Measurements from ENCODE around the gene ATP5F1D. TPM values are rescaled to one million over a fixed set of nuclear protein-coding genes. Genes with fewer than 3 reads are reported as not detected.

ATP5F1D gene
- total RNA-seq, 6 donors from 2014 or later = 56.0 to 187 (median 113) TPM

DNA sequence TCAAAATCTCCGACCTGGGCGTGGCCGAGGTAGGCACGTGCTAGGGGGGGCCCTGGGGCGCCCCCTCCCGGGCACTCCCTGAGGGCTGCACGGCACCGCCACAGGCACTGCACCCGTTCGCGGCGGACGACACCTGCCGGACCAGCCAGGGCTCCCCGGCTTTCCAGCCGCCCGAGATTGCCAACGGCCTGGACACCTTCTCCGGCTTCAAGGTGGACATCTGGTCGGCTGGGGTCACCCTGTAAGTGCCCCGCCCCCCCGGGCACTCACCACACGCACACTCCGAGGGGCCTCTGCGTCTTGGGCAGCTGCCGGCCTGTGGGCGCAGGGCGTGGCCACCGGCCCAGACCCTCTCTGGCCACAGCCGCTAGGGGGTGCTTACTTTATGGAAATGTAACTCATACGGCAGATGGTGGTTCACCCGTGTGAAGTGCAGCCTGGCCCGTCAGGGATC is 21.0 kb upstream of the ATP5F1D start:
- 89 to 100% methylated on average over 1 to 31 of the region's 33 CpGs for WGBS, 2 donors
- peak in 1 of 2 donors; percentile 80 for DNase-seq

DNA sequence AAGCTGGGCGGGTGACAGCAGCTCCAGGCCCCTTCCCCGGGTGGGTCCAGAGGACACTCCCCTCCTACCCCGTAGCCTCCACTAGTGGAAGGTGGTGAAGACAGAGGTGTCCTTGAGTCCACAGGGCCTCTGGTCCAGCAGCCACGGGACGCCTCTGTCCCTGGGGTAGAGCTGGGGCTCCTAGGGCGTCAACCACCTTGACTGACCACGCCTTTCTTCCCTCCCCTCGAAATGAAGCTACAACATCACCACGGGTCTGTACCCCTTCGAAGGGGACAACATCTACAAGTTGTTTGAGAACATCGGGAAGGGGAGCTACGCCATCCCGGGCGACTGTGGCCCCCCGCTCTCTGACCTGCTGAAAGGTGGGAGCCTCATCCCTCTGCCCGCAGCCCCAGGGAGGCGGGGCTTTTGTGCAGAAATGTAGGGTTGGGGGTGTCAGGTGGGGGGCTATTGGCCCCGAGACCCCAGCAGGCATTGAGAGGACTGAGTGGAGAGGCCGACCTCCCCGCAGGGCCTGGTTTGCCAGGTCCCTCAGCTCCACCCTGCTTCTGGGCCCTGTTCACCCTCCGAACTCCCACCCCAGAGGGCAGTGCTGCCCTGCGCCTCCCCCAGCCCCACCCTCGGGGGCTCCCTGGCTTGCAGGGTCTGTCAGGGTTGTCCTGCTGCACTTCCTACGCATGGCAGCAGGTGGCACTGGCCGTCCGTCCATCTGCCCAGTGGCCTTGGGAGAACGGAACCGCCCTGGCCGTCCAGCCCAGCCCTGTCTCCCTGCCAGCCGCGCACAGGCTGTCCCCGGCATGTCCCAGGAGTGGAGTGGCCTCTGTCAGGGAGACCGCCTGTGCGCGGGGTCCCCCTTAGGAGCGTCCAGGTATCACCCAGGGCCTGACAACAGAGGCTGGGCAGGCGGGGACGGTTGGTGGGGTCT is 20.3 kb upstream of the ATP5F1D start:
- TF ChIP-seq POLR2AphosphoS5 (IDR thresholded peaks at IDR 0.05) = no peak
- TF ChIP-seq, protein P1, sequence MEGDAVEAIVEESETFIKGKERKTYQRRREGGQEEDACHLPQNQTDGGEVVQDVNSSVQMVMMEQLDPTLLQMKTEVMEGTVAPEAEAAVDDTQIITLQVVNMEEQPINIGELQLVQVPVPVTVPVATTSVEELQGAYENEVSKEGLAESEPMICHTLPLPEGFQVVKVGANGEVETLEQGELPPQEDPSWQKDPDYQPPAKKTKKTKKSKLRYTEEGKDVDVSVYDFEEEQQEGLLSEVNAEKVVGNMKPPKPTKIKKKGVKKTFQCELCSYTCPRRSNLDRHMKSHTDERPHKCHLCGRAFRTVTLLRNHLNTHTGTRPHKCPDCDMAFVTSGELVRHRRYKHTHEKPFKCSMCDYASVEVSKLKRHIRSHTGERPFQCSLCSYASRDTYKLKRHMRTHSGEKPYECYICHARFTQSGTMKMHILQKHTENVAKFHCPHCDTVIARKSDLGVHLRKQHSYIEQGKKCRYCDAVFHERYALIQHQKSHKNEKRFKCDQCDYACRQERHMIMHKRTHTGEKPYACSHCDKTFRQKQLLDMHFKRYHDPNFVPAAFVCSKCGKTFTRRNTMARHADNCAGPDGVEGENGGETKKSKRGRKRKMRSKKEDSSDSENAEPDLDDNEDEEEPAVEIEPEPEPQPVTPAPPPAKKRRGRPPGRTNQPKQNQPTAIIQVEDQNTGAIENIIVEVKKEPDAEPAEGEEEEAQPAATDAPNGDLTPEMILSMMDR (IDR thresholded peaks at IDR 0.05) = peak; percentile 50 to 80 (median 72)
- ATAC-seq (ENCODE audit: low FRiP score in 2 of 2) = peak in 1 of 2 donors; percentile 72
- Histone ChIP-seq H3K36me3 (peaks cover 11 to 66% (median 48%) of the 10 kb centered on the region in 4 donors), H3K27ac (peak overlapping the region in 2 of 4 donors; percentile 9 to 15), H3K4me1 (peaks cover under 1 to 29% (median 9%) of the 10 kb centered on the region in 4 donors), H3K4me3 (no peak overlapping the region), H3K27me3 (no peaks in the 10 kb centered on the region), H3K9me3 (no peaks in the 10 kb centered on the region)
- 76% methylated on average over 38 of the region's 38 CpGs; no CpG with 5 or more reads in 1 of the 2 donors for WGBS, 2 donors
- peak; percentile 48 to 87 for DNase-seq

More for the DNA sequence above, 21.0 kb upstream of the ATP5F1D start:
- H3K4me3 ChIP-seq = no peak overlapping the region
- H3K27me3 ChIP-seq = no peaks in the 10 kb centered on the region
- H3K9me3 ChIP-seq = no peaks in the 10 kb centered on the region
- H3K27ac ChIP-seq = no peak overlapping the region
- TF ChIP-seq POLR2AphosphoS5 (IDR thresholded peaks at IDR 0.05) = no peak
- TF ChIP-seq, protein P1 (IDR thresholded peaks at IDR 0.05) = no peak
- H3K36me3 ChIP-seq = peaks cover 11 to 59% (median 44%) of the 10 kb centered on the region in 4 donors
- H3K4me1 ChIP-seq = peaks cover 8 to 37% (median 17%) of the 10 kb centered on the region in 4 donors
- ATAC-seq (ENCODE audit: low FRiP score in 2 of 2) = no peak

DNA sequence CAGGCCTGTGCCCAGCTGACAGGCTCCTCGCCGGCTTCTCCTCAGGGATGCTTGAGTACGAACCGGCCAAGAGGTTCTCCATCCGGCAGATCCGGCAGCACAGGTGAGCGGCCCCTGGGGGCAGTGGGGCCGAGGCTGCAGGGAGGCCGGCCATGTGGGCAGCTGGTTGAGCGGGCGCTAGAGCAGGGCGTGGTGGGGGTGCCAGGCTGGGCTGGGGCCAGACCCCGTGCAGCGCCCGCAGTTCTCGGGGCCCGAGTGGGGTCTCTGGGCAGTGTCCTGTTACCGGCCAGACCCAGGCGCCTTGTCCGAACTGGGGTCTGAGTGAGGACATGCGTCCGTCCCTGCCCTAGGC is 19.7 kb upstream of the ATP5F1D start:
- Histone ChIP-seq H3K36me3 (peaks cover 11 to 73% (median 55%) of the 10 kb centered on the region in 4 donors), H3K27me3 (no peaks in the 10 kb centered on the region), H3K4me1 (peaks cover 0 to 24% (median 6%) of the 10 kb centered on the region in 4 donors), H3K9me3 (no peaks in the 10 kb centered on the region), H3K27ac (peak overlapping the region in 2 of 4 donors; percentile 9 to 15), H3K4me3 (no peak overlapping the region)
- DNase-seq (peak in 1 of 2 donors; percentile 80), ATAC-seq (ENCODE audit: low FRiP score in 2 of 2) (no peak)
- WGBS, 2 donors = 97 to 100% methylated on average over 2 to 22 of the region's 22 CpGs
- TF ChIP-seq POLR2AphosphoS5 (IDR thresholded peaks at IDR 0.05) (no peak), POLR2A (IDR thresholded peaks at IDR 0.05) (no peak), EP300 (IDR thresholded peaks at IDR 0.05) (no peak)
- TF ChIP-seq, protein P1 (IDR thresholded peaks at IDR 0.05) = no peak

DNA sequence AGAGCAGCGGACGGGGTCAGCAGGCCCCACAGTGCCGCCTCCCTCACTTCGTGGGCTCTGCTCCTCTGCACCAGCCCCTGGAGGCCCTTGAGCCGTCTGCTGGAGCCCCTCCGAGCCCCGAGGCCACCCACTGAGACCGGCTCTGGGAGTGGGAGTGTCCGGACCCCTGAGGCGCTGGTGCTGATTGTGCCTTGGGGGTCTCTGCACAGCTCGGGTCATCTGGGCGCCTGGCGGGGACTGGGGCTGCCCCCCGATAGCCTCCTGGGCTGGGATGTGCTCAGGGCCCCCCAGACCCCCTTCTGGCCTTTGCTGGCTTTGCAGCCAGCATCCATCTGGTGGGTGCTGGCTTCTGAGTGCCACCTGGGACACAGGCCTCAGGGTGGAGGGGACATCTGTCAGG is 19.2 kb upstream of the ATP5F1D start:
- WGBS, 2 donors = 100% methylated on average over 1 of the region's 14 CpGs; no CpG with 5 or more reads in 1 of the 2 donors
- peak in 1 of 2 donors; percentile 64 for DNase-seq
- peaks cover 0 to 19% (median 5%) of the 10 kb centered on the region in 4 donors for H3K4me1 ChIP-seq

More for the DNA sequence above, 19.2 kb upstream of the ATP5F1D start:
- H3K4me3 ChIP-seq = no peak overlapping the region
- no peaks in the 10 kb centered on the region for H3K9me3 ChIP-seq
- TF ChIP-seq, protein P1 (IDR thresholded peaks at IDR 0.05) = no peak
- TF ChIP-seq POLR2A (IDR thresholded peaks at IDR 0.05) (no peak), EP300 (IDR thresholded peaks at IDR 0.05) (no peak), POLR2AphosphoS5 (IDR thresholded peaks at IDR 0.05) (no peak)
- H3K27me3 ChIP-seq = no peaks in the 10 kb centered on the region
- ATAC-seq (ENCODE audit: low FRiP score in 2 of 2) = no peak
- peaks cover 11 to 78% (median 60%) of the 10 kb centered on the region in 4 donors for H3K36me3 ChIP-seq
- no peak overlapping the region for H3K27ac ChIP-seq

Measured in upper lobe of left lung (tissue), 6 donors.